HepG2 (cell line): ENCODE data around the gene DIS3L2. TPM values are rescaled to one million over a fixed set of nuclear protein-coding genes. Genes with fewer than 3 reads are reported as not detected.

Source experiments
- ATAC-seq: fragments of 200-7000 bp; cut with Tn5 transposase; 3 replicates; pipeline ENCODE4 v1.9.1; 2020; ENCODE audit warnings: mild to moderate bottlenecking, moderate library complexity
- BruUV-seq: library from RNA; stranded (reverse); fragments of 400-500 nt; replicated peaks from 2 replicates; lab custom pipeline; 2021; lab: Mats Ljungman, UMichigan
- CTCF ChIA-PET: fragments of 300-600 bp; formaldehyde crosslinking; extraction: SDS; loops from one replicate; lab custom pipeline; 2021; ENCODE audit warnings: low total read pairs, inconsistent platforms, low intra/inter-chr PET ratio; lab: Yijun Ruan, JAX
- POLR2A ChIA-PET: fragments of 350-600 bp; sonication (Branson Sonifier 250); formaldehyde crosslinking; loops from one replicate; lab custom pipeline; 2020; ENCODE audit warnings: antibody characterized with exemption, inconsistent platforms; lab: Yijun Ruan, JAX
- DNase-seq: peaks from one replicate; pipeline ENCODE4 v3.0.0-alpha.2; 2015; ENCODE audit warnings: low spot score
- FAIRE-seq: peaks from 3 replicates; lab custom pipeline; 2011; peaks lifted over from hg19 to GRCh38; lab: Jason Lieb, UNC
- H2AFZ ChIP-seq: one replicate; pipeline ENCODE4 v1.6.1; 2011; ENCODE audit warnings: low read length, inconsistent platforms
- H3K27ac ChIP-seq: fragments of 300-600 bp; 3 replicates; pipeline ENCODE4 v1.8.0; 2011; ENCODE audit warnings: mixed run types, mild to moderate bottlenecking, mixed read lengths, low read length, inconsistent platforms; ENCODE audit not compliant: insufficient read depth; ENCODE audit errors: extremely low read length
- H3K27me3 ChIP-seq, 2 experiments: fragments of 200-600 bp in 1 of 2; 2 replicates in 1 of 2; 3 replicates in 1 of 2; pipeline versions ENCODE4 v1.6.0 to v1.8.0; 2011; ENCODE audit warnings: low read length in 2 of 2, mild to moderate bottlenecking in 2 of 2, moderate library complexity in 2 of 2, inconsistent platforms in 1 of 2; ENCODE audit not compliant: insufficient read depth in 2 of 2, control insufficient read depth in 1 of 2
- H3K36me3 ChIP-seq, 2 experiments: fragments of 200-600 bp in 1 of 2; replicated peaks in 1 of 2; 2 replicates in 1 of 2; 3 replicates in 1 of 2; pipeline versions ENCODE4 v1.5.1 to v1.8.0; 2011; ENCODE audit warnings: low read length in 2 of 2, inconsistent platforms in 1 of 2; ENCODE audit not compliant: insufficient read depth in 2 of 2, control insufficient read depth in 1 of 2
- H3K4me1 ChIP-seq: 2 replicates; pipeline ENCODE4 v1.5.1; 2012; ENCODE audit warnings: low read length, inconsistent platforms; ENCODE audit not compliant: insufficient read depth
- H3K4me2 ChIP-seq: 2 replicates; pipeline ENCODE4 v1.6.0; 2011; ENCODE audit warnings: low read depth, low read length, inconsistent platforms
- H3K4me3 ChIP-seq, 3 experiments: fragments of 200-600 bp in 1 of 3; sonication (generic), shearing (Covaris generic) in 1 of 3; replicated peaks in 1 of 3; 2 replicates each; pipeline ENCODE4 v1.5.1; 2011 to 2016; ENCODE audit warnings: low read length in 3 of 3, inconsistent platforms in 2 of 3, low read depth in 2 of 3, mild to moderate bottlenecking in 2 of 3, control low read depth in 1 of 3, mixed read lengths in 1 of 3; ENCODE audit not compliant: insufficient read depth in 1 of 3
- H3K79me2 ChIP-seq: one replicate; pipeline ENCODE4 v1.6.1; 2011; ENCODE audit warnings: low read length, inconsistent platforms; ENCODE audit not compliant: insufficient read depth
- H3K9ac ChIP-seq: 2 replicates; pipeline ENCODE4 v1.6.0; 2011; ENCODE audit warnings: mild to moderate bottlenecking, low read depth, low read length, inconsistent platforms; ENCODE audit not compliant: insufficient read depth
- H3K9me3 ChIP-seq: 2 replicates; pipeline ENCODE4 v1.5.1; 2012; ENCODE audit warnings: mild to moderate bottlenecking, low read length
- H4K20me1 ChIP-seq: 2 replicates; pipeline ENCODE4 v1.6.0; 2011; ENCODE audit warnings: inconsistent platforms, mild to moderate bottlenecking, low read length, moderate library complexity; ENCODE audit not compliant: insufficient read depth
- ARHGAP35 ChIP-seq: sonication (generic); formaldehyde crosslinking; IDR thresholded peaks from 2 replicates; pipeline ENCODE4 v1.9.0; 2022; ENCODE audit warnings: mild to moderate bottlenecking, inconsistent platforms, moderate library complexity, missing genetic modification reagents, borderline replicate concordance
- CTCF ChIP-seq: sonication (generic); formaldehyde crosslinking; IDR thresholded peaks from 2 replicates; pipeline ENCODE4 v1.5.0; 2020; ENCODE audit warnings: mild to moderate bottlenecking, missing genetic modification reagents, moderate library complexity
- DMAP1 ChIP-seq: IDR thresholded peaks from 2 replicates; pipeline ENCODE4 v1.6.1; 2016
- FOXM1 ChIP-seq: sonication (generic); formaldehyde crosslinking; IDR thresholded peaks from 2 replicates; pipeline ENCODE4 v1.5.0; 2020; ENCODE audit warnings: missing genetic modification reagents
- HOXA9 ChIP-seq: sonication (generic); formaldehyde crosslinking; IDR thresholded peaks from 2 replicates; pipeline ENCODE4 v1.8.1; 2022; ENCODE audit warnings: missing genetic modification reagents, mild to moderate bottlenecking, moderate library complexity, borderline replicate concordance
- ISX ChIP-seq: sonication (generic); formaldehyde crosslinking; conservative IDR thresholded peaks from 2 replicates; pipeline ENCODE4 v1.5.0; 2020; ENCODE audit warnings: missing genetic modification reagents
- PAXIP1 ChIP-seq: sonication (generic); formaldehyde crosslinking; conservative IDR thresholded peaks from 2 replicates; pipeline ENCODE4 v1.4.0; 2020; ENCODE audit warnings: mild to moderate bottlenecking, missing genetic modification reagents, moderate library complexity
- PHB2 ChIP-seq: fragments of 450-650 bp; IDR thresholded peaks from 2 replicates; pipeline ENCODE4 v1.6.1; 2018; ENCODE audit not compliant: partially characterized antibody
- PRMT3 ChIP-seq: sonication (generic); formaldehyde crosslinking; IDR thresholded peaks from 2 replicates; pipeline ENCODE4 v1.8.1; 2022; ENCODE audit warnings: low read depth, mild to moderate bottlenecking, moderate library complexity, missing genetic modification reagents, borderline replicate concordance
- SMC3 ChIP-seq: IDR thresholded peaks from 2 replicates; pipeline ENCODE4 v1.6.1; 2011; ENCODE audit warnings: low read length, improper control_type of control experiment
- SP140L ChIP-seq: sonication (generic); formaldehyde crosslinking; IDR thresholded peaks from 2 replicates; pipeline ENCODE4 v1.4.0; 2020; ENCODE audit warnings: missing genetic modification reagents, borderline replicate concordance
- SP2 ChIP-seq: sonication (generic); formaldehyde crosslinking; IDR thresholded peaks from 2 replicates; pipeline ENCODE4 v1.5.1; 2020; ENCODE audit warnings: mild to moderate bottlenecking, missing genetic modification reagents
- STAG1 ChIP-seq: sonication (generic); formaldehyde crosslinking; IDR thresholded peaks from 2 replicates; pipeline ENCODE4 v1.4.0; 2020; ENCODE audit warnings: missing genetic modification reagents
- SUZ12 ChIP-seq: fragments of 150-350 bp; IDR thresholded peaks from 2 replicates; pipeline ENCODE4 v1.6.1; 2014; ENCODE audit warnings: low read depth, low read length
- TARDBP ChIP-seq: sonication (generic); formaldehyde crosslinking; IDR thresholded peaks from 2 replicates; pipeline ENCODE4 v1.8.0; 2022; ENCODE audit warnings: mild to moderate bottlenecking, missing genetic modification reagents
- ZBTB42 ChIP-seq: sonication (generic); formaldehyde crosslinking; IDR thresholded peaks from 2 replicates; pipeline ENCODE4 v1.5.0; 2020; ENCODE audit warnings: mild to moderate bottlenecking, missing genetic modification reagents
- ZFP36L2 ChIP-seq: sonication (generic); formaldehyde crosslinking; IDR thresholded peaks from 2 replicates; pipeline ENCODE4 v1.4.0; 2020; ENCODE audit warnings: missing genetic modification reagents
- ZSCAN9 ChIP-seq: IDR thresholded peaks from 2 replicates; pipeline ENCODE4 v1.6.1; 2016; ENCODE audit warnings: borderline replicate concordance
- ZUFSP ChIP-seq: sonication (generic); formaldehyde crosslinking; IDR thresholded peaks from 2 replicates; pipeline ENCODE4 v1.9.0; 2021; ENCODE audit warnings: missing genetic modification reagents, mild to moderate bottlenecking, borderline replicate concordance
- WGBS: methylation state at CpG from one replicate; pipeline ENCODE4 v1.1.6; 2017; ENCODE audit warnings: low lambda C conversion rate; 5-methylcytosine and 5-hydroxymethylcytosine counted together
- in situ Hi-C: cut with HindIII; loops from 2 replicates; pipeline ENCODE4 v1.10.0; 2017; ENCODE audit warnings: low pct_unique_long_range_greater_than_20kb; ENCODE audit not compliant: extremely low pct_ligation_motif_present
- intact Hi-C: fragments of 100-400 bp; cut with micrococcal nuclease; formaldehyde crosslinking; loops from one replicate; pipeline ENCODE4 v1.10.0; 2022; ENCODE audit not compliant: unreplicated experiment
- polyA plus RNA-seq, 8 experiments: library from polyadenylated mRNA; depleted of rRNA in 3 of 8; stranded (reverse) in 7 of 8; unstranded in 1 of 8; fragments of >200 nt; fragmentation: Illumina TruSeq in 4 of 8; extraction: Trizol in 4 of 8; gene quantifications; 2 replicates each; pipeline versions ENCODE4 v1.2.1 to v1.2.3, GENCODE V29; 2011 to 2016; ENCODE audit warnings: low read depth in 4 of 8, missing spikeins in 1 of 8, mixed read lengths in 1 of 8; ENCODE audit not compliant: insufficient read depth in 1 of 8
- total RNA-seq, 5 experiments: library from RNA; depleted of rRNA; stranded (reverse); fragments of >200 nt; fragmentation: Illumina TruSeq; extraction: Trizol; gene quantifications; 2 replicates each; pipeline ENCODE4 v1.2.3, GENCODE V29; 2016; ENCODE audit warnings: low read depth in 1 of 5

The DIS3L2 gene
- total and polyA plus RNA-seq, 2 of the 13 experiments (the other 11 are each of a cell fraction or from before 2014, with no cell fraction given) = 7.0 to 23.9 TPM

GRCh38 chr2:232030229-232030628 lies 68.7 kb downstream of the DIS3L2 start:
- in situ Hi-C loops = no loop called here
- H3K36me3 ChIP-seq = peaks cover 5 to 12% of the 10 kb centered on the region in 2 experiments; a peak in 4 of 5 replicates
- H3K79me2 ChIP-seq = no peaks in the 10 kb centered on the region
- ChIA-PET CTCF (interaction anchor here (1.3 kb wide), 1 partner anchor 105 kb away, joined by 5 read pairs; no protein-coding TSS in a partner anchor), POLR2A (no interaction called here)
- H3K9me3 ChIP-seq = no peaks in the 10 kb centered on the region
- ATAC-seq (peak; percentile 79), DNase-seq (peak; percentile 22), FAIRE-seq (no peak)
- WGBS = 91% methylated on average over 2 of the region's 2 CpGs
- no peaks in the 10 kb centered on the region for H3K4me1 ChIP-seq
- no peak overlapping the region for H2AFZ ChIP-seq
- BruUV-seq = no TSS peak
- H3K9ac ChIP-seq = no peak overlapping the region
- no peak overlapping the region for H3K4me2 ChIP-seq
- H3K27ac ChIP-seq = no peak overlapping the region
- H3K27me3 ChIP-seq = no peaks in the 10 kb centered on the region
- no peak overlapping the region for H3K4me3 ChIP-seq
- intact Hi-C loops = no loop called here
- no peaks in the 10 kb centered on the region for H4K20me1 ChIP-seq
- TF ChIP-seq CTCF (peak; percentile 20; the same call in 1 of the 2 replicates), SP140L (CRISPR knock-in tag) (no peak), ISX (CRISPR knock-in tag) (no peak), SP2 (no peak), FOXM1 (CRISPR knock-in tag) (no peak), PHB2 (no peak), SUZ12 (no peak), ZUFSP (no peak), ARHGAP35 (CRISPR knock-in tag) (no peak), TARDBP (CRISPR knock-in tag) (no peak), DMAP1 (CRISPR knock-in tag) (no peak), HOXA9 (no peak), ZFP36L2 (CRISPR knock-in tag) (no peak), STAG1 (CRISPR knock-in tag) (peak; percentile 48; the same call in 1 of the 2 replicates), ZSCAN9 (no peak), PAXIP1 (CRISPR knock-in tag) (no peak), SMC3 (peak; percentile 10; the same call in 1 of the 2 replicates), PRMT3 (CRISPR knock-in tag) (no peak), ZBTB42 (CRISPR knock-in tag) (no peak)
